ENCODE results near the gene RBM45. TPM values are rescaled to one million over a fixed set of nuclear protein-coding genes. Genes with fewer than 3 reads are reported as not detected.
"Not testable (repeated sequence)": the region's sequence is repeated elsewhere in the genome, so short reads cannot be mapped to it uniquely, and the experiment has no call there.

RBM45 gene
- total RNA-seq, 1 donor from 2014 or later: 11.3 TPM

- ATAC-seq (no peak), DNase-seq (no peak)
- Histone ChIP-seq H3K36me3 (no peaks in the 10 kb centered on the region), H3K27ac (no peak overlapping the region), H3K27me3 (no peaks in the 10 kb centered on the region), H3K4me3 (no peak overlapping the region), H3K4me1 (no peaks in the 10 kb centered on the region), H3K9me3 (no peaks in the 10 kb centered on the region)
- intact Hi-C loops (cut with DNase I): no loop called here
- no peak for TF ChIP-seq CTCF (IDR thresholded peaks at IDR 0.05)
These were observed 40.7 kb downstream of the RBM45 start for GRCh38 chr2:178152977-178153376.

GRCh38 chr2:178153878-178154277, 41.6 kb downstream of the RBM45 start:
- H3K27me3 ChIP-seq; H3K4me1 ChIP-seq; ATAC-seq; intact Hi-C loops (cut with DNase I); H3K4me3 ChIP-seq; H3K9me3 ChIP-seq; H3K27ac ChIP-seq; H3K36me3 ChIP-seq; DNase-seq: not testable (repeated sequence)

GRCh38 chr2:178155524-178155923, 43.3 kb downstream of the RBM45 start:
- no peak for DNase-seq
- TF ChIP-seq CTCF (IDR thresholded peaks at IDR 0.05): no peak
- H3K27ac ChIP-seq: no peak overlapping the region
- H3K36me3 ChIP-seq: no peaks in the 10 kb centered on the region
- H3K4me1 ChIP-seq: no peaks in the 10 kb centered on the region
- ATAC-seq: no peak
- H3K4me3 ChIP-seq: no peak overlapping the region
- intact Hi-C loops (cut with DNase I): no loop called here
- no peaks in the 10 kb centered on the region for H3K27me3 ChIP-seq
- no peaks in the 10 kb centered on the region for H3K9me3 ChIP-seq

- no peak for DNase-seq
- Histone ChIP-seq H3K9me3 (no peaks in the 10 kb centered on the region), H3K27me3 (no peaks in the 10 kb centered on the region), H3K4me3 (no peak overlapping the region), H3K4me1 (no peaks in the 10 kb centered on the region), H3K27ac (no peak overlapping the region), H3K36me3 (no peaks in the 10 kb centered on the region)
- ATAC-seq: no peak
- no peak for TF ChIP-seq CTCF (IDR thresholded peaks at IDR 0.05)
- intact Hi-C loops (cut with DNase I): no loop called here
These were observed 45.3 kb downstream of the RBM45 start for GRCh38 chr2:178157574-178157973.

GRCh38 chr2:178159966-178160365, 47.7 kb downstream of the RBM45 start:
- intact Hi-C loops (cut with DNase I): no loop called here
- Histone ChIP-seq H3K4me1 (no peaks in the 10 kb centered on the region), H3K36me3 (no peaks in the 10 kb centered on the region), H3K9me3 (no peaks in the 10 kb centered on the region), H3K27ac (no peak overlapping the region), H3K27me3 (no peaks in the 10 kb centered on the region), H3K4me3 (no peak overlapping the region)
- ATAC-seq (no peak), DNase-seq (no peak)
- no peak for TF ChIP-seq CTCF (IDR thresholded peaks at IDR 0.05)

GRCh38 chr2:178160601-178161000, 48.4 kb downstream of the RBM45 start:
- no peaks in the 10 kb centered on the region for H3K36me3 ChIP-seq
- H3K27me3 ChIP-seq: no peaks in the 10 kb centered on the region
- no peak for DNase-seq
- no peaks in the 10 kb centered on the region for H3K4me1 ChIP-seq
- H3K27ac ChIP-seq: no peak overlapping the region
- ATAC-seq: no peak
- H3K9me3 ChIP-seq: no peaks in the 10 kb centered on the region
- intact Hi-C loops (cut with DNase I): no loop called here
- H3K4me3 ChIP-seq: no peak overlapping the region
- TF ChIP-seq CTCF (IDR thresholded peaks at IDR 0.05): no peak
